DND-41 (cell line): ENCODE data around the gene TSEN15.

Source experiments
- EZH2 ChIP-seq: IDR thresholded peaks from 3 replicates; pipeline ENCODE4 v1.6.1; 2012; ENCODE audit warnings: borderline replicate concordance, low read depth, mild to moderate bottlenecking, moderate library complexity, low read length, inconsistent platforms; ENCODE audit not compliant: severe bottlenecking
- TF ChIP-seq, protein P1 (sequence below): IDR thresholded peaks from 2 replicates; pipeline ENCODE4 v1.5.1; 2012; ENCODE audit warnings: borderline replicate concordance, low read length, moderate library complexity, mild to moderate bottlenecking; ENCODE audit not compliant: poor library complexity, severe bottlenecking; ENCODE audit errors: extremely low read depth

GRCh38 chr1:184096005-184096404 is 44.5 kb downstream of the TSEN15 start:
- TF ChIP-seq, protein P1, sequence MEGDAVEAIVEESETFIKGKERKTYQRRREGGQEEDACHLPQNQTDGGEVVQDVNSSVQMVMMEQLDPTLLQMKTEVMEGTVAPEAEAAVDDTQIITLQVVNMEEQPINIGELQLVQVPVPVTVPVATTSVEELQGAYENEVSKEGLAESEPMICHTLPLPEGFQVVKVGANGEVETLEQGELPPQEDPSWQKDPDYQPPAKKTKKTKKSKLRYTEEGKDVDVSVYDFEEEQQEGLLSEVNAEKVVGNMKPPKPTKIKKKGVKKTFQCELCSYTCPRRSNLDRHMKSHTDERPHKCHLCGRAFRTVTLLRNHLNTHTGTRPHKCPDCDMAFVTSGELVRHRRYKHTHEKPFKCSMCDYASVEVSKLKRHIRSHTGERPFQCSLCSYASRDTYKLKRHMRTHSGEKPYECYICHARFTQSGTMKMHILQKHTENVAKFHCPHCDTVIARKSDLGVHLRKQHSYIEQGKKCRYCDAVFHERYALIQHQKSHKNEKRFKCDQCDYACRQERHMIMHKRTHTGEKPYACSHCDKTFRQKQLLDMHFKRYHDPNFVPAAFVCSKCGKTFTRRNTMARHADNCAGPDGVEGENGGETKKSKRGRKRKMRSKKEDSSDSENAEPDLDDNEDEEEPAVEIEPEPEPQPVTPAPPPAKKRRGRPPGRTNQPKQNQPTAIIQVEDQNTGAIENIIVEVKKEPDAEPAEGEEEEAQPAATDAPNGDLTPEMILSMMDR, result no peak
- no peak for TF ChIP-seq EZH2
